H1 (cell line): ENCODE data around the gene CLPSL2. TPM values are rescaled to one million over a fixed set of nuclear protein-coding genes. Genes with fewer than 3 reads are reported as not detected.

Source experiments
- CBX5 ChIP-seq: fragments of 300-800, 300-1000 bp; sonication (generic); IDR thresholded peaks from 2 replicates; pipeline ENCODE4 v1.7.1; 2016; ENCODE audit warnings: antibody characterized with exemption, low read length, low read depth
- KDM5A ChIP-seq: fragments of 200-600 bp; IDR thresholded peaks from 2 replicates; pipeline ENCODE4 v1.7.1; 2012; ENCODE audit warnings: mild to moderate bottlenecking, low read length, inconsistent platforms, mixed read lengths
- PHF8 ChIP-seq: fragments of 200-600 bp; sonication (generic); conservative IDR thresholded peaks from 2 replicates; pipeline ENCODE4 v1.7.1; 2012; ENCODE audit warnings: low read depth, mild to moderate bottlenecking, inconsistent platforms, low read length, moderate library complexity
- POLR2AphosphoS5 ChIP-seq: IDR thresholded peaks from 2 replicates; pipeline ENCODE4 v1.6.1; 2011; ENCODE audit warnings: low read depth, low read length
- SP1 ChIP-seq: IDR thresholded peaks from 2 replicates; pipeline ENCODE4 v1.6.1; 2011; ENCODE audit warnings: low read depth, low read length
- polyA plus RNA-seq, 7 experiments: library from polyadenylated mRNA; depleted of rRNA in 3 of 7; stranded (reverse) in 5 of 7; unstranded in 2 of 7; fragments of >200 nt in 5 of 7; fragments of 200-250 nt in 2 of 7; gene quantifications; 1 replicate in 5 of 7; 2 replicates in 1 of 7; 4 replicates in 1 of 7; pipeline versions ENCODE4 v1.2.1 to v1.2.3, GENCODE V29; 2011 to 2013; ENCODE audit warnings: missing spikeins in 2 of 7, mixed read lengths in 2 of 7
- total RNA-seq: library from RNA; stranded (reverse); fragmentation: NEBNext Ultra II Directional; extraction: Animal tissue kit (Norgen Biotek cat#: 25700); gene quantifications from 2 replicates; pipeline ENCODE4 v1.2.1, GENCODE V29; 2021
- TF ChIP-seq, protein P1 (sequence below): fragments of 300-600 bp; sonication (generic); IDR thresholded peaks from 2 replicates; pipeline ENCODE4 v1.7.1; 2012; ENCODE audit warnings: low read length, moderate library complexity, mild to moderate bottlenecking, inconsistent platforms; ENCODE audit not compliant: insufficient replicate concordance

The CLPSL2 gene
- total and polyA plus RNA-seq, 2 of the 8 experiments (the other 6 are each of a cell fraction or from before 2014, with no cell fraction given): 1.4 to 3.4 TPM

DNA sequence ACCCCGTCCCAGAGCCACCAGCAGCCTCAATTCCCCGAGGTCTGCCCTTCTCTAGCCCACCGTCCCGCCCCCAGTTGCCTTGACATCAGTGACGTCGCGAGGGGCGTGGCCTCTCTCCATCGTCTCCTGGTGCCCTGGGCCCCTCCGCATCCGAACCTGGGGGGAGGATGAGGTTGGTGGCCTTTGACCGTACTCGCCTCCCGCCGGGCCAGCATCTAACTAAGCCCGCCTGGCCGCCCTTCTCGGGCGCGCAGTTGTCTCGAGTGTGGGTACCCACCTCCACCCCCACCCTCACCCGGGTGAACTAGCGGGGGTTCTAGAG lies 45.0 kb upstream of the CLPSL2 start (continued):
- no peak for TF ChIP-seq KDM5A
- peak; percentile 75 for TF ChIP-seq POLR2AphosphoS5
- TF ChIP-seq CBX5: no peak
- TF ChIP-seq SP1: peak; percentile 59; the same call in 1 of the 2 replicates
- peak; percentile 77 for TF ChIP-seq PHF8
- TF ChIP-seq, protein P1, sequence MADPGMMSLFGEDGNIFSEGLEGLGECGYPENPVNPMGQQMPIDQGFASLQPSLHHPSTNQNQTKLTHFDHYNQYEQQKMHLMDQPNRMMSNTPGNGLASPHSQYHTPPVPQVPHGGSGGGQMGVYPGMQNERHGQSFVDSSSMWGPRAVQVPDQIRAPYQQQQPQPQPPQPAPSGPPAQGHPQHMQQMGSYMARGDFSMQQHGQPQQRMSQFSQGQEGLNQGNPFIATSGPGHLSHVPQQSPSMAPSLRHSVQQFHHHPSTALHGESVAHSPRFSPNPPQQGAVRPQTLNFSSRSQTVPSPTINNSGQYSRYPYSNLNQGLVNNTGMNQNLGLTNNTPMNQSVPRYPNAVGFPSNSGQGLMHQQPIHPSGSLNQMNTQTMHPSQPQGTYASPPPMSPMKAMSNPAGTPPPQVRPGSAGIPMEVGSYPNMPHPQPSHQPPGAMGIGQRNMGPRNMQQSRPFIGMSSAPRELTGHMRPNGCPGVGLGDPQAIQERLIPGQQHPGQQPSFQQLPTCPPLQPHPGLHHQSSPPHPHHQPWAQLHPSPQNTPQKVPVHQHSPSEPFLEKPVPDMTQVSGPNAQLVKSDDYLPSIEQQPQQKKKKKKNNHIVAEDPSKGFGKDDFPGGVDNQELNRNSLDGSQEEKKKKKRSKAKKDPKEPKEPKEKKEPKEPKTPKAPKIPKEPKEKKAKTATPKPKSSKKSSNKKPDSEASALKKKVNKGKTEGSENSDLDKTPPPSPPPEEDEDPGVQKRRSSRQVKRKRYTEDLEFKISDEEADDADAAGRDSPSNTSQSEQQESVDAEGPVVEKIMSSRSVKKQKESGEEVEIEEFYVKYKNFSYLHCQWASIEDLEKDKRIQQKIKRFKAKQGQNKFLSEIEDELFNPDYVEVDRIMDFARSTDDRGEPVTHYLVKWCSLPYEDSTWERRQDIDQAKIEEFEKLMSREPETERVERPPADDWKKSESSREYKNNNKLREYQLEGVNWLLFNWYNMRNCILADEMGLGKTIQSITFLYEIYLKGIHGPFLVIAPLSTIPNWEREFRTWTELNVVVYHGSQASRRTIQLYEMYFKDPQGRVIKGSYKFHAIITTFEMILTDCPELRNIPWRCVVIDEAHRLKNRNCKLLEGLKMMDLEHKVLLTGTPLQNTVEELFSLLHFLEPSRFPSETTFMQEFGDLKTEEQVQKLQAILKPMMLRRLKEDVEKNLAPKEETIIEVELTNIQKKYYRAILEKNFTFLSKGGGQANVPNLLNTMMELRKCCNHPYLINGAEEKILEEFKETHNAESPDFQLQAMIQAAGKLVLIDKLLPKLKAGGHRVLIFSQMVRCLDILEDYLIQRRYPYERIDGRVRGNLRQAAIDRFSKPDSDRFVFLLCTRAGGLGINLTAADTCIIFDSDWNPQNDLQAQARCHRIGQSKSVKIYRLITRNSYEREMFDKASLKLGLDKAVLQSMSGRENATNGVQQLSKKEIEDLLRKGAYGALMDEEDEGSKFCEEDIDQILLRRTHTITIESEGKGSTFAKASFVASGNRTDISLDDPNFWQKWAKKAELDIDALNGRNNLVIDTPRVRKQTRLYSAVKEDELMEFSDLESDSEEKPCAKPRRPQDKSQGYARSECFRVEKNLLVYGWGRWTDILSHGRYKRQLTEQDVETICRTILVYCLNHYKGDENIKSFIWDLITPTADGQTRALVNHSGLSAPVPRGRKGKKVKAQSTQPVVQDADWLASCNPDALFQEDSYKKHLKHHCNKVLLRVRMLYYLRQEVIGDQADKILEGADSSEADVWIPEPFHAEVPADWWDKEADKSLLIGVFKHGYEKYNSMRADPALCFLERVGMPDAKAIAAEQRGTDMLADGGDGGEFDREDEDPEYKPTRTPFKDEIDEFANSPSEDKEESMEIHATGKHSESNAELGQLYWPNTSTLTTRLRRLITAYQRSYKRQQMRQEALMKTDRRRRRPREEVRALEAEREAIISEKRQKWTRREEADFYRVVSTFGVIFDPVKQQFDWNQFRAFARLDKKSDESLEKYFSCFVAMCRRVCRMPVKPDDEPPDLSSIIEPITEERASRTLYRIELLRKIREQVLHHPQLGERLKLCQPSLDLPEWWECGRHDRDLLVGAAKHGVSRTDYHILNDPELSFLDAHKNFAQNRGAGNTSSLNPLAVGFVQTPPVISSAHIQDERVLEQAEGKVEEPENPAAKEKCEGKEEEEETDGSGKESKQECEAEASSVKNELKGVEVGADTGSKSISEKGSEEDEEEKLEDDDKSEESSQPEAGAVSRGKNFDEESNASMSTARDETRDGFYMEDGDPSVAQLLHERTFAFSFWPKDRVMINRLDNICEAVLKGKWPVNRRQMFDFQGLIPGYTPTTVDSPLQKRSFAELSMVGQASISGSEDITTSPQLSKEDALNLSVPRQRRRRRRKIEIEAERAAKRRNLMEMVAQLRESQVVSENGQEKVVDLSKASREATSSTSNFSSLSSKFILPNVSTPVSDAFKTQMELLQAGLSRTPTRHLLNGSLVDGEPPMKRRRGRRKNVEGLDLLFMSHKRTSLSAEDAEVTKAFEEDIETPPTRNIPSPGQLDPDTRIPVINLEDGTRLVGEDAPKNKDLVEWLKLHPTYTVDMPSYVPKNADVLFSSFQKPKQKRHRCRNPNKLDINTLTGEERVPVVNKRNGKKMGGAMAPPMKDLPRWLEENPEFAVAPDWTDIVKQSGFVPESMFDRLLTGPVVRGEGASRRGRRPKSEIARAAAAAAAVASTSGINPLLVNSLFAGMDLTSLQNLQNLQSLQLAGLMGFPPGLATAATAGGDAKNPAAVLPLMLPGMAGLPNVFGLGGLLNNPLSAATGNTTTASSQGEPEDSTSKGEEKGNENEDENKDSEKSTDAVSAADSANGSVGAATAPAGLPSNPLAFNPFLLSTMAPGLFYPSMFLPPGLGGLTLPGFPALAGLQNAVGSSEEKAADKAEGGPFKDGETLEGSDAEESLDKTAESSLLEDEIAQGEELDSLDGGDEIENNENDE: no peak
